Measurements from ENCODE around the gene NPPB.

Gene NPPB

DNA sequence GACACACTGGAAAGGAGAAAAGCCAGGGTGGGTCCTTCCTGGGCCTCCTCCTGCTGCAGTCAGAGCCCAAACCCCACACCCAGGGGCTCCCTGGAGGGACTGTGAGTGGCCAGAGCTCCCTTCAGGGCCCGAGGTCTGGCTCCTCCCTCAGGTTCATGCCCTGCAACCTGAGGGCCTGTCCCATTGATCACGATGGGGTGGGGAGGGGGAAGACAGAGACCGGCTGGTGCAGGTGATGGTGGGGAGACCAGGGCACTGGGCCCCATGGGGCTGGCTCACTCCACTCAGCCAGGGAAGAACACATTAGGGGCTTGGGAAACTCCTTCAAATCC, 30.1 kb upstream of the NPPB start:
- no peak for TF ChIP-seq CTCF (IDR thresholded peaks at IDR 0.05; ENCODE audit: low read depth, low read length)

GRCh38 chr1:11888206-11888876, 29.6 kb upstream of the NPPB start:
- no peak overlapping the region for H3K4me3 ChIP-seq (ENCODE audit: low read depth, low read length)

More for the DNA sequence above, 30.1 kb upstream of the NPPB start:
- Histone ChIP-seq H3K27me3 (no peaks in the 10 kb centered on the region), H3K36me3 (no peaks in the 10 kb centered on the region), H3K4me1 (no peaks in the 10 kb centered on the region), H3K4me3 (ENCODE audit: low read depth, low read length) (no peak overlapping the region), H3K9me3 (no peaks in the 10 kb centered on the region)
- no peak for DNase-seq

GRCh38 chr1:11887666-11888007, 28.9 kb upstream of the NPPB start:
- TF ChIP-seq CTCF (IDR thresholded peaks at IDR 0.05; ENCODE audit: low read depth, low read length): no peak
- Histone ChIP-seq H3K9me3 (no peaks in the 10 kb centered on the region), H3K36me3 (no peaks in the 10 kb centered on the region), H3K4me1 (peaks cover 2% of the 10 kb centered on the region; the same call in 1 of the 2 replicates), H3K4me3 (ENCODE audit: low read depth, low read length) (no peak overlapping the region), H3K27me3 (no peaks in the 10 kb centered on the region)
- DNase-seq: no peak

More at GRCh38 chr1:11888206-11888876, 29.6 kb upstream of the NPPB start:
- no peak for TF ChIP-seq CTCF (IDR thresholded peaks at IDR 0.05; ENCODE audit: low read depth, low read length)
- H3K9me3 ChIP-seq: no peaks in the 10 kb centered on the region
- H3K36me3 ChIP-seq: no peaks in the 10 kb centered on the region
- no peak for DNase-seq
- no peaks in the 10 kb centered on the region for H3K27me3 ChIP-seq
- no peaks in the 10 kb centered on the region for H3K4me1 ChIP-seq

GRCh38 chr1:11886986-11887665, 28.4 kb upstream of the NPPB start:
- H3K36me3 ChIP-seq: no peaks in the 10 kb centered on the region
- peaks cover 4% of the 10 kb centered on the region for H3K4me1 ChIP-seq
- no peak for TF ChIP-seq CTCF (IDR thresholded peaks at IDR 0.05; ENCODE audit: low read depth, low read length)
- H3K4me3 ChIP-seq (ENCODE audit: low read depth, low read length): no peak overlapping the region
- no peak for DNase-seq
- H3K9me3 ChIP-seq: no peaks in the 10 kb centered on the region
- no peaks in the 10 kb centered on the region for H3K27me3 ChIP-seq

DNA sequence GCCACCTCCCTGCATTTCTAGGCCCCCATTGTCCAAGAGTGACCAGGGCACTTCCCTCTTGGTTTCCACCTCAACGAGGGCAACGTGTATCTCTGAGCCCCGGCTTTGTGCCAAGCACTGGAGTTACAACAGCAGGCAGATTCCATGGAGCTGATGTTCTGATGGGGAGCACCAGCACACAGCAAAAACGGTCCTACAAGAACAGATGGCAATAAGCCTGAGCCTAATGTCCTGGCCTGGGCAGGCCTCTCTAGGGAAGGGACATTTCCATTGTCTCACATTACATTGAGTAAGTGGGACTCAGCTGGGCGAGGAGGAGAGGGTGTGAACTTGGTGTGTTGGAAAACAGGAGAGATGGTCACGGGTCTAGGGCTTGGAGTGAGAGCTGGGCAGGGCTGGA, 27.2 kb upstream of the NPPB start:
- Histone ChIP-seq H3K4me3 (ENCODE audit: low read depth, low read length) (no peak overlapping the region), H3K9me3 (no peaks in the 10 kb centered on the region), H3K4me1 (peaks cover 11% of the 10 kb centered on the region), H3K27me3 (no peaks in the 10 kb centered on the region), H3K36me3 (no peaks in the 10 kb centered on the region)
- no peak for TF ChIP-seq CTCF (IDR thresholded peaks at IDR 0.05; ENCODE audit: low read depth, low read length)
- DNase-seq: no peak

DNA sequence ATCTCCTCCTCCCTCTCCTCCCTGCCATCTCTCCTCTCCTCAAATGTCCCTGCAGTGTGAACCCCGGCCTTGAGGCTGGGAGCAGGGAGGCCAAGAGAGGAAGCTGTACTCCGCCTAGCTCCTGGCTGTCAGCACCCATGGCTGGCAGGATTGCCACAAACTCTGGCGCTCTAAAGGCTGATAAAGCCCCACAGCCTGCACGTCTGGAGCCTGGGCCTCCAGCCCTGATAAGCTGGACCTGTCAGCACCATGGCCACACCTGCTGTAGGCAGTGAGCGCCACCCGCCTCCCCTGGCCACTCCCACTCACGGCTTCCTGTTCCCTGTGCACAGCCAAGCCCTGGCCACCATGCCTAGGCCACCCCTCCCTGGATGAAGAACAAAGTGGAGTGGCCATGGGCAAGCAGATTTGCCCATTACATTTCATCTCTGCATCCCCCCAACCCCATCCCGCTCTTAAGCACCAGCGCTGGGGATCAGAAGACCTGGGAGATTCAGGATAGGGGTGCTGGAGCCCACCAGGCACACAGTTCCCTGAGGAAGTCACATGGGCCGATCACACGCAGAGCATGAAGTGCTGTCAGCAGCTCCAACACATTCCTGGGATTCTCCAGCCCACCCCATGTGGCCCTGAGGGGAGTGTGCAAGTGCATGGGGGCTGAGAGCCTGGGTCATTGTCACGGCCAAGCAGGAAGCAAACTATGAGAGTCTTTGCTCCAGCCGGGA, 24.2 kb upstream of the NPPB start:
- DNase-seq: peak; percentile 72
- Histone ChIP-seq H3K4me1 (peaks cover 18% of the 10 kb centered on the region), H3K27me3 (no peaks in the 10 kb centered on the region), H3K4me3 (ENCODE audit: low read depth, low read length) (no peak overlapping the region), H3K9me3 (no peaks in the 10 kb centered on the region), H3K36me3 (no peaks in the 10 kb centered on the region)
- no peak for TF ChIP-seq CTCF (IDR thresholded peaks at IDR 0.05; ENCODE audit: low read depth, low read length)

All from BE2C (cell line).